SU-DHL-6 (cell line): Measurements from ENCODE around the gene ARMCX4.

Experiments
- CTCF ChIP-seq: fragments of 200-600 bp; sonication (generic); IDR thresholded peaks from one replicate; pipeline ENCODE4 v1.5.1; 2017; ENCODE audit warnings: antibody characterized with exemption, mild to moderate bottlenecking, low read length, moderate library complexity; ENCODE audit not compliant: insufficient read depth, poor library complexity, severe bottlenecking
- EZH2phosphoT487 ChIP-seq: fragments of 200-600 bp; sonication (generic), shearing (Covaris generic); conservative IDR thresholded peaks from 2 replicates; pipeline ENCODE4 v1.6.1; 2018; ENCODE audit warnings: mild to moderate bottlenecking, antibody characterized with exemption, low read length, moderate library complexity, mixed read lengths

GRCh38 chrX:101493225-101493624 lies 8.0 kb downstream of the ARMCX4 start:
- TF ChIP-seq CTCF: no peak
- no peak for TF ChIP-seq EZH2phosphoT487
